Stimulated activated CD4-positive, alpha-beta T cell treated with anti-CD3 and anti-CD28 coated beads, Interleukin-4, amount 100 ng/mL, for 4 hours (primary cell): Measurements from ENCODE around the gene ANP32E.
"Not testable (repeated sequence)": the region's sequence is repeated elsewhere in the genome, so short reads cannot be mapped to it uniquely, and the experiment has no call there.

Experiments
- DNase-seq, 2 experiments: peaks; one replicate each; pipeline ENCODE4 v3.0.0-alpha.2; 2020

Gene ANP32E

DNA sequence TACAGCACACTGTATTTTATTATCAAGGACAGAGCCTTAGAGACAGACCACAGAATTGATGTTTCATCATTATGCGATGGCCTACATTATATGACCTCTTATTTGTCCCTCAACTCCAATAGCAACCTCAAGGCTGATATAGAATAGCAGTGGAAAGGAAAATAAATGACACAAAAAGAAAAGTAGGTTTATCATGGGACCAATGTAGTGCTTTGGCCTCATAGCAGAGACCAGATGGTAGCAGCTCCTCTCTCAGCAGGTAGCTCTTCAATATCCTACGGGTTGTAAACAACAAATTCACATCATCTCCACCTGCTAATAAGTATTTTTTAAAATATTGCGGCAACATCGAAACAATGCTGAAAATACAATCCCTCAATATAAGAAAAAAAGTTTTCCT lies 25.2 kb downstream of the ANP32E start:
- DNase-seq, result no peak

DNA sequence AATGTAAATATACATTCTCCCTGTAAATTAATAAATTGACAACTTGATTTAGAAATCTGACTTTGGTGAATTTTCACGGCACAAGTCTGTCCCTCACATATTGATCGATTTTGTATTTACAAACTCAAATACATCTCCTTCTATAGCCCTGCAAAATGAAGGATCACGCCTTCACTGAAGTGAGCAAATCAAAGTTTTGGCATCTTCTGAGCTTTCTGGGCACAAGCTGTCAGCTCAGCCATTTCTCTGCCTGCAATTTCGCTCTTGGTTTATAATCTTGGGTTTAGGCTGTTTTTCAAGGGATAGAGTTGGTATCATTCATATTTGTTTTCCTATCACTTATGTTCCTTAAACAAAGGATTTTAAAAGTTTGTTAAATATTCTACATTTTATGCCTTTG lies 25.8 kb downstream of the ANP32E start:
- no peak for DNase-seq

DNA sequence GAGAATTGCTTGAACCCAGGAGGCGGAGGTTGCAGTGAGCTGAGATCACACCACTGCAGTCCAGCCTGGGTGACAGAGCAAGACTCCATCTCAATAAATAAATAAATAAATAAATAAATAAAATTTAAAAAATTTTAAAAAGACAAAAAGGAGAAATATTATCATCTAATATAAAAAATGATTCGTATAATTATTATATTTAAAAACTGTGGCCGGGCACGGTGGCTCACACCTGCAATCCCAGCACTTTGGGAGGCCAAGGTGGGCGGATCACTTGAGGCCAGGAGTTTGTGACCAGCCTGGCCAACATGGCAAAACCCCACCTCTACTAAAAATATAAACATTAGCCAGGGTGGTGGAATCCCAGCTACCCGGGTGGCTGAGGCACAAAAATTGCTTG lies 27.5 kb downstream of the ANP32E start:
- not testable (repeated sequence) for DNase-seq

DNA sequence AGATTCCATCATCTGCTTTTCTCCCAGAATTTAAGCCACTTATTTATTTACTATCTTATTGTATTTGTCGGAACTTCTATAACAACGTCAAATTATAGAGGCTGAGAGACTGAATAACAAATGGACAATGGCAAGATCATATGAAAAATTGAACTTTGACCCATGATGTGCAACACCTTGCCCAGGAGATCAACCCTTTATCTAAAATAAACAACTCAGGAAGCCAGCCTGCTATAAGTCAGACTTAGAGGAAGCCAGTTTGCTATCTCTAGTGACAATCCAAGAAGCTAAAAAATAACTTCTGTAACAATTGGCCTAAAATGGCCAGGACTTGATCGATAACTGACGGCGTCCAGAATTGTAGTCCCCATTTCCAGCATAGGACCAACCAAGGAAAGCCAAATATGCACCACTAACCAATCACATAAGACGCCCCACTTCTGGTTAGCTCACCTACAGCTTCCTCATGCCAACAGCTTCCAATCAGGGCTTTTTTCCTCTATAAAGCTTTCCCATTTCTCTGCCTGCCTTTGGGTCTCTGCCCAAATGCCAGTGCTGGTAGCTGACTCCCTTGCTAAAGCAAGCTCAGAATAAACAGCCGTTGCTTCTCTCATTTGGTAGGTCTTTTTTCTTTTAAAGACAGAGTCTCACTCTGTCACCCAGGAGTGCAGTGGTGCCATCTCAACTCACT lies 28.5 kb downstream of the ANP32E start:
- DNase-seq, result no peak

DNA sequence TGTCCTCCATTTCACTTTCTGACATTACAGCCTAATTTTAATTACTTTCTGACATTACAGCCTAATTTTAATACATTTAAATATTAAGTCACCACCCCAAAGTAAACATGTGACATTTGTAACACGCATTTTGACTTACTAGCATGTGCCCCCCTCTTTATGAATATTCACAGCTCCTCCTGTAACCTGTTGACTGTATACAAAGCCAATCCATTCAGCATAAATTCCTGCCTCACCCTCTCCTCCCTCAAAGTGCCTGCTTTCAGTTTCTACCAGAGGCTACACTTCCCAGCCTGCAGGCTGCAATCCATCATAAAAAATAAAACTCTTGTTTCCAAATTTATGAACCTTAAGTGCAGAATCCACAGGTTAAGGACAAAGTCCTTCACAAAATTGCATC lies 39.5 kb downstream of the ANP32E start:
- no peak for DNase-seq

DNA sequence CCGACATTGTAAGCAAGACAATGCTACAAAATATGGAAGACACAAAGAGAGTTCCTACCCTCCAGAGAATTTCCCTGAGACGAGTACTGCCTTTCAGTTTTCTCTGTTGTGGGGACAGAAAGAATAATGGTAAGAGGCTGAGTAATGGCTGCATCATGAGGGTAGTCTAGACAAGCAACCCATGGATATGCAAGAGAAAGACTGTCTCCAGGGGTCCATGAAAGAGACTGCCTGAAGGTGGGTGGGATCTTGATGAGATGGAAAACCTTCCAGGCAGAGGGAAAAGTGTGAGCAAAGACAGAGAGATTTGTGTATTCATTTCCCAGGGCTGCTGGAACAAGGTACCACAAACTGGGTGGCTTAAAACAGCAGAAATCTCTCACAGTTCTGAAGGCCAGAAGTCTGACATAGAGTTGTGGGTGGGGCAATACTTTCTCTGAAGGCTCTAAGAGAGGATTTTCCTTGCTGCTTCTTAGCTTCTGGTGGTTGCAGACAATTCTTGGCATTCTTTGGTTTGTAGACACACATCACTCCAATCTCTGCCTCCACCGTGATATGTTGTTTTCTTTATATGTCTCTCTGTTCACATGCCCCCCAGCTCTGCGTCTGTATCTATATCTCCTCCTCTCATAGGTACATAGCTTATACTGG lies 41.4 kb downstream of the ANP32E start:
- DNase-seq, result no peak

DNA sequence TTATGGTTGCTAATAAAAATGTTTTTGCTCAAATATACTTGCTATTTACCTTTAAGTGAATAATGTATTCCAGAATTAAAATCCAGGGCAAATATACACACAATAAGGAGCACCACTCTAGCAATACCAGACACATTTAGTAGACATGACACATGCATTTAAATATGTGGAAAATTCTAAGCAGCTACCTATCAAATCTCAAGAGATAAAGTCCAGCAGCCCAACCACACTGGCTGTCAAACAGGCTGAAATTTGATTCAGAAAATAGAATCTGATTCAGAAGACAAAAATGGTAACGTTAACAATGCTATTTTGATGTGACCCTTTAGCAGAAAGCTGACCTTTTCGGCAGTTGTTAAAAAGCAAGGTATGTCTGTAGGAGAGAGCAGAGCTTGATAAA lies 43.9 kb downstream of the ANP32E start:
- no peak for DNase-seq

DNA sequence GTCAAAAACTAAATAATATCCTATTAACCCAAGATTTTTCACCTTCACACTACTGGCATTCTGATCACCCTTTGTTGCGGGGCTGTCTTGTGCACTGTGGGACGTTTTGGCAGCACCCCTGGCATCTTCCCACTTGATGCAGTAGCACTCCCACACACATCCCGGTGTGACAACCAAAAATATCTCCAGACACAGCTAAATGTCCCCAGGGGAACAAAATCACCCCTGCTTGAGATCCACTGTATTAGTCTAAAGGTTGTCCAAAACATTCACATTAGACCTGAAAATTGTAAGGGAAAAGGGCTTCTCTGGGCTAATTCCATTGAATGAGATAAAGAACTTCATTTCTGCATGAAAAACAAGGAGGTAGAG lies 48.4 kb downstream of the ANP32E start:
- no peak for DNase-seq

DNA sequence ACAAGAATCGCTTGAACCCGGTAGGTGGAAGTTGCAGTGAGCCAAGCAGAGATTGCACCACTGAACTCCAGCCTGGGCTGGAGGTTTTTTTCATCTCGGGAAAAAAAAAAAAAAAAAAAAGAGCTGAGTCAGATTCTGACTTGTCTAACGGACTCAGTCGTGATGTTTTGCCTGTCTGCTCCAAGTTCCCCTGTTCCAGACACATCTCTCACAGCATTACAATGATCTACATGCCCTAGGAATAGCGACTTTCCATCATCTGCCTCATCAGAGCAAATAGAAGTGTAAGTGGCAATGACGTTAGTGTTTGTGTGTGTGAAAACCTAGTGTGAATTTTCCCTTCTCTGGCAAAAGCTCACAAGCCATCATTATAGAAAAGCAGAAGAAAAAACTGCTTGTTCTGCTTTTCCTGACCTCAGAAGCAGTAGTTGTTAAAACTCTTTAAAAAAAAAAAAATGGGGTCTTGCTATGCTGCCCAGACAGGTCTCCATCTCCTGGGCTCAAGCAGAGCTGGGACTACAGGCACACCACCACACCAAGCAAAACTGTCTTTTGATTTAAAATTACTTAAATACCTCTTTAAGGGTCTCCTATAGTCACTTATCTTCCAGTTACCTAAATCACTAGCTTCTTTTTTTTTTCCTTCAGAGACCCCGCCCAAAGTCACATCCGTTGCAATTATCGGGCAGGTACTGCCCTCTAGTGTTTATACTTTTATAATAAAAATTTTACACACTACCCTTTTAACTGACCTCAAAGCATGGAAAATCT lies 48.9 kb downstream of the ANP32E start:
- DNase-seq, result no peak

DNA sequence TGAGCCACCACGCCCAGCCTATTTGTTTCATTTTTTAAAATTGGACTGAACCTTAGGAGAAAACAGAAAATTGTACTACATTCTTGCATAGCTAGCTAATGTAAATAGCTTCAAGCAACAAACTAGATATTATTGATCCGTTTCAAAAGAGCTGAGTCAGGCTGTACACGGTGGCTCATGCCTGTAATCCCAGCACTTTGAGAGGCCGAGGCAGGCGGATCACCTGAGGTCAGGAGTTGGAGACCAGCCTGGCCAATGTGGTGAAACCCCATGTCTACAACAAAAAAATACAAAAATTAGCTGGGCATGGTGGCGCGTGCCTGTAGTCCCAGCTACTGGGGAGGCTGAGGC lies 49.5 kb downstream of the ANP32E start:
- not testable (repeated sequence) for DNase-seq

DNA sequence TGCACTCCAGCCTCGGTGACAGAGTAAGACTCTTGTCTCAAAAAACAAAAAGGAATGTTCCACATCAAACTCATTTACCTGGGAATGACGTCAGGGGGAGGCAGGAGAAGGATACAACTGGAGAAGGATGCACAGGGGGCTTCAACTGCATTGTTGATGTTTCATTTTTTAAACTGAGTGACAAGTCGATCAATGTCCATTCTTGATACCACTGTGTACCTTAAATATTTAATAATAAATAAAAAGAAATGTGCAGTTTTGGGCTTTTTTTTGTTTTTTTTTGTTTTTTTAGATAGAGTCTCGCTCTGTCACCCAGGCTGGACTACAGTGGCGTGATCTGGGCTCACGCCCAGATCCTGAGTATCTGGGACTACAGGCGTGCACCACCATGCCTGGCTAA lies 50.4 kb downstream of the ANP32E start:
- no peak for DNase-seq

DNA sequence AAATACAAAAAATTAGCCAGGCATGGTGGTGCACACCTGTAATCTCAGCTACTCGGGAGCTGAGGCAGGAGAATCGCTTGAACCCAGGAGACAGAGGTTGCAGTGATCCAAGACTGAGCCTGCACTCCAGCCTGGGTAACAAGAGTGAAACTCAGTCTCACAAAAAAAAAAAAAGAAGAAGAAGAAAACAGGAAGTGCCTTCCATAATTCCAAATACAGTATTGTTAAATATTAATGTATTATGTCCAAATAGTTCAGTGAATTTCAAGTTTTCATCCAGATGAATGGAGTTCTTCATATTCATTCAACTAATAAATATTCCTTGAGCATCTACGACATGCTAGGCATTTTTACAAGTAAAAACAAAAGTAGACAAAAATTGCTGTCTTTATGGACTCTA lies 52.9 kb downstream of the ANP32E start:
- DNase-seq, result no peak

DNA sequence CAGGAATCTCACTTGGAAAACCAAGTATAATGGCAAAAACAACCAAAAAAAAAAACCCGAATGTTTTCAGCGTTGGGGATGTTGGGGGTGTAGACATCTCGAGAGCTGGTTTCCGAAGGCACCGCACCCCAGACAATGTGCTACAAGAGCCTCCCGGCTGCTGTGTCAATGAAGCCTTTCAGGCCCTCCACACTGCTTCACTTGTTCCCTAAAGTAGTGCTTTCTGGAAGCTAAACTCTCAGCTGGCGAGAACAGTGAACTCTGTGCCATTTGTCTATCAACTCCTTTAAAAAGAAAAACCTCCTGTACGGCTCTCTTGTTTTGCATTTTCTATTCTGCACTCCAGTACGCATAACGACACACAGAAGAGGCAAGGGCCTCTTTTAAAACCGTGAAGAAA lies 53.7 kb downstream of the ANP32E start:
- DNase-seq, result no peak

DNA sequence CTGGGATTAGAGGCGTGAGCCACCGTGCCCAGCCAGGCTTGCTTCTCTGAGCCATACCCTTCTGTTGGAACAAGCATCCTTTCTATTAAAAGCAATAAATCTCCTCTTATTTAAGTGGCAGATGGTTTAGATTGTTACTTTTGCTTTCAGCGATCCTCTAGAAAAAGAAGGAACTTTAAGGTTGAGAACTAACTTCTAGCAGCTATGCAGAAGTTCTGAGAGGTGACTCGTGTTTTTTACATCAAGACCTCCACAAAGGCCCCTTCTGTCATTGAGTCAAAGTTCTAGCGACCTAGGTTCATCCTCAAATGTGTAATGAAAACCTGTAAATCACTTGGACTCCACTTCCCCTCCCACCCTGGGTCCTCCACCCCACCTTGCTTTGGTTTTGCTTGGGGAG lies 55.4 kb downstream of the ANP32E start:
- no peak for DNase-seq

DNA sequence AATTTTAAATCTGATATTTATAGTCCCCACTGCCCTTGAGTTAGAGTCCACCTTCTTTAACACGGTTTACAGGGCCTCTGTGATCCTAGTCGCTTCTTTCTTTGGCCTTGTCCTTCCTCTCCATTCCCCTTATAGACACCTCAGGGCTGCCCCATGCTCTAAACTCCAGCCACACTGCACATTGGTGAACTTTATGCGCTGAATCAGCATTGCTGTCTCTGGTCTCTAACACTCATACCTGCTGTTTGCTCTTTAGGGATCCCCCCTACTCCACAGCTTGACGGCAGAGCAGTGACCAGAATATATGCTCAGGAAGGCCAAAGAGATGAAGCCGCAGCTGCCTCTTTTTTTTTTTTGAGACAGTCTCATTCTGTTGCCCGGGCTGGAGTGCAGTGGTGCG lies 56.0 kb downstream of the ANP32E start:
- no peak for DNase-seq

DNA sequence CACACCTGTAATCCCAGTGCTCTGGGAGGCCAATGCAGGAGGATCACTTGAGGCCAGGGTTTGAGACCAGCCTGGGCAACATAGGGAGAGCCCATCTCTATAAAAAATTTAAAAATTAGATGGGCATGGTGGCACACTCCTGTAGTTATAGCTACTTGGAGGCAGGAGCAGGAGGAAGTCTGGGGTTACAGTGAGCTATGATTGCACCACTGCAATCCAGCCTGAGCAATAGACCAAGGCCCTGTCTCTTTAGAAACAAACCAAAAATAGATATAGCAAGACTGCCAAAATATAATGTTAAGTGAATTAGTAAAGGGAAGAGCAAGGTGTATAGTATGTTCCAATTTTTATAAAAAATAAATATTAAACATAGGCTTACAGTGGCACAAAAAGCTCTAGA lies 57.4 kb downstream of the ANP32E start:
- no peak for DNase-seq

DNA sequence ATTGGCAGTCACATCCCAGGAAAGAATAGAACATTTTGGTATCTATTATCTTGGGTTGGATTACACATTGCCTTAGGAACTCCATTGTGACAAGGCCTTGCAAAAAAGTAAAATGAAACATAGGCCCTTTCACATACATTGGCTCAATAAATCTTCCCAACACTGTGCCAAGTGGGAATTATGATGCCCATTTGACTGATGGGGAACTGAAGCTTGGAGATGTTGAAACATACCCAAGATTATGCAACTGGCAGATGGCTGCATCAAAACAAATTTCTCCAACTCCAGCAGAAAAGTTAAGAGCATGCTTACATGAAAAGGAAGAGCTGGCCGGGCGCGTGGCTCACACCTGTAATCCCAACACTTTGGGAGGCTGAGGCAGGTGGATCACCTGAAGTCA lies 59.3 kb downstream of the ANP32E start:
- no peak for DNase-seq

DNA sequence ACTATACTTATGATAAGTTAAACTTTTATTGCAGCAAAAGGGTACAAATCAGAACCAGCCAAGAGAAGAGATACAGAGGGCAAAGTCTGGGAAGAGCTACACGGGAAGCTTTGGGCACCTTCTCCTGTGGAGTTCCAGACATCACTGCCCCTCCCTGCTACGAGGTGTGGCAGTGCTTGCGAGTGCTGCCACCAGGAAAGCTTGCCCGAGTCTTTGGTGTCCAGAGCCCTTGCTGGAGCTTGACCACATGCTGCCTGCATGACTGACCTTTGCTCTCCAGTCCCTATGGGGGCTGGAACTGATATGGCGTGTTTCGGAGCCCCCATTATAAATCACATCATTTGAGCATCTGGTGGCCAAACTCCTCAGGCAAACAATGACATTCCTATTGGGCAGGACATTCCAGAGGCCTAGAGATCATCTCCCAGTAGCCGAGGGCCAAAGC lies 62.7 kb downstream of the ANP32E start:
- DNase-seq, result no peak

DNA sequence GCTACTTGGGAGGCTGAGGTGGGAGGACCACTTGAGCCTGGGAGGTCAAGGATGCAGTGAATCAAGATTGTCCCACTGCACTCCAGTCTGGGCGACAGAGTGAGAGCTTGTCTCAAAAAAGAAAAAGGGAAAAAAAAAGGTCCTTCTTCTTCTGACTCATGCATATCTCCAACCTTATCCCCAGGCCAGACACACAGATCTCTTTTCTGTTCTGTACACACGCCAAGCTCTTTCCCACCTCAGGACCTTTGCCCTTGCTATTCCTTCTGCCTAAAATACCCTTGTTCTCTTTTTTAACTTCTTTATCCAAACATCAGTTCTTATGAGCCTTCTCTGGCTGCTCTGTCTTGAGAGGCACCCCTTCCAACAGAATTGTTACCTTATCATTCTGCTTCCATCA lies 64.1 kb downstream of the ANP32E start:
- no peak for DNase-seq

DNA sequence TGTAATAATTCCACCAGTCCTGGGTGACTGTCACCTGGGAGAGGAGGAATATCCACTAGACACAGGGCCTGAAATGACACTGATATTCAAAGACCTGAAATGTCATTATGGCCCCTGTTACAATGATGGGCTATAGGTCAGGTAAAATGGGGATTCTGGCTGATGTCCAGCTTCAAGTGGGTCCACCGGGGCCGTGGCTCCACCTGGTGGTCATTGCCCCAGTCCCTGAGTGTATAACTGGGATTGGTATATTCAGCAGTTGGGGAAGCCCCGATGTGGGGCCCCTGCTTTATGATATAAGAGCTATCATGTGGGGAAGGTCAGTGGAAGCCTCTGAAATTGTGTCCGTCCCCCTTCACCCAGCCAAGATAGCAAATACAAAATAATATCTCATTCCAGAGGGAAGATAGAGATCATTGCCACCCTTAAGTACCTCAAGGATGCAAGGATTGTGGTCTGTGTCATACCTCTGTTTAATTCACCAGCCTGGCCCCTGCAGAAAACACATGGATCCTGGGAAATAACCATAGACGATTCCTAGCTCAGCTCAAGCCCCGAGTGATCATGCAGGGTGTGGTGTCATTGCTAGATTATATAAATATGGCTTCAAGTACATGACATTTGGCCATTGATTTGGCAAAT lies 66.8 kb downstream of the ANP32E start:
- peak; percentile 34 to 43 for DNase-seq
